Measurements from ENCODE around the gene PRIMA1. TPM values are rescaled to one million over a fixed set of nuclear protein-coding genes. Genes with fewer than 3 reads are reported as not detected.

Gene PRIMA1
- total RNA-seq, 1 donor from 2014 or later: 1.9 TPM

GRCh38 chr14:93700928-93701327, 87.4 kb downstream of the PRIMA1 start:
- Histone ChIP-seq H3K4me1 (no peaks in the 10 kb centered on the region), H3K9me3 (no peaks in the 10 kb centered on the region), H3K36me3 (no peaks in the 10 kb centered on the region), H3K27ac (no peak overlapping the region), H3K27me3 (no peaks in the 10 kb centered on the region), H3K4me3 (no peak overlapping the region)
- DNase-seq: no peak
- ATAC-seq: no peak
- TF ChIP-seq CTCF (IDR thresholded peaks at IDR 0.05): no peak
- intact Hi-C loops (cut with DNase I): no loop called here

DNA sequence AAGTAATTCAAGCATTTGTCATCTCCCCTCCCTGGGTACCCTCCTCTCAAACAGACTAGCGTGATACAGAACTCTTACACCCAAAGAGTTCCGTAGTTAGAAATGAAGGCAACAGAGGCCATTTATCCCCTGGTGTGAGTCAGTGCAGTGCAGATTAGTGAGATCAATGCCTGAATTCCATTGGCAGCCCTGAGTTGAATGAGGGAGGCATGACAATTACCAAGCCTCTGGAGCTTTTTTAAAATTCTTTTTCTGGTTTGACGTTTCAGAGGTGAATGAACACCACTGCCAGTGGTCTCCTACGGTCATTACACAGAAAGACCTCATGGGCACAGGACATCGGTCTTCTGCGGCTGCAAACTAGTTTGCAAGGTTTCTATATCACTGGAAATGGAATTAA, 94.4 kb downstream of the PRIMA1 start:
- intact Hi-C loops (cut with DNase I): no loop called here
- no peaks in the 10 kb centered on the region for H3K27me3 ChIP-seq
- H3K36me3 ChIP-seq: no peaks in the 10 kb centered on the region
- H3K4me3 ChIP-seq: no peak overlapping the region
- no peaks in the 10 kb centered on the region for H3K4me1 ChIP-seq
- no peaks in the 10 kb centered on the region for H3K9me3 ChIP-seq
- no peak overlapping the region for H3K27ac ChIP-seq
- DNase-seq (no peak), ATAC-seq (no peak)
- no peak for TF ChIP-seq CTCF (IDR thresholded peaks at IDR 0.05)

DNA sequence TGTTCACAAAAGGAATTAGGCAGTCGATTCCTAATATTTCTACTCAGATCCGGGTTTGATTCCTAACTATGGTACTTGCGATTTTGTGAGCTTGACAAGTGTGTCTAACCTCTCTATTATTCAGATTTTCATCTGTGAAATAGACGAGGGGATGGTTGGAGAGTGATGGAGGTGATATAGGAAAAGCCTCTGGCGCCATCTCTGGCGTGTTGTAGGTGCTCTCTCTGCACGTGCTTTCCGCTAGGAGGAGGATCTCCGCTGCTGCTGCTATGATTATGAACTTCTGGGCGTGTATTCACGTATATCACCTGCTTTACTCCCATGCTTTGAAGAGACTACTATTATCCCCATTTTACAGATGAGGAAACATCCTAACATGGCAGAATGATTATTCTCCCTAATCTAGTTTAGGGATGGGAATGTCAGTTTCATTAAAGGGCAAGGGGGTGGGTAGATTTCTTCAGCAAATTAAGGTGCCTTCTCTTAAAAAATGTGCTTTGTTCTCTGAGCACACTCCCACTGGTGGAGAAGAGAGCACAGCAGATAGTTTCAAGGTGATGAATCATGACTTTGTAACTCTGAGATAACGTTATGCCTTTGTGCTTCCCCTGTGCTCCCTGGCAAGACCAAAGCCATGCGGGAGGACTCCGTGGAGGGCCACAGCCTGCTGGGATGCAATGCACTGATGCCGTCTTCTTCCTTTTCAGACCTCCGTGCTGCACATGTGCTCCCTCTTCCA, 97.1 kb downstream of the PRIMA1 start:
- Histone ChIP-seq H3K4me1 (no peaks in the 10 kb centered on the region), H3K27me3 (peaks cover 7% of the 10 kb centered on the region), H3K27ac (no peak overlapping the region), H3K36me3 (no peaks in the 10 kb centered on the region), H3K9me3 (no peaks in the 10 kb centered on the region), H3K4me3 (no peak overlapping the region)
- TF ChIP-seq CTCF (IDR thresholded peaks at IDR 0.05): no peak
- DNase-seq (no peak), ATAC-seq (no peak)
- intact Hi-C loops (cut with DNase I): no loop called here

DNA sequence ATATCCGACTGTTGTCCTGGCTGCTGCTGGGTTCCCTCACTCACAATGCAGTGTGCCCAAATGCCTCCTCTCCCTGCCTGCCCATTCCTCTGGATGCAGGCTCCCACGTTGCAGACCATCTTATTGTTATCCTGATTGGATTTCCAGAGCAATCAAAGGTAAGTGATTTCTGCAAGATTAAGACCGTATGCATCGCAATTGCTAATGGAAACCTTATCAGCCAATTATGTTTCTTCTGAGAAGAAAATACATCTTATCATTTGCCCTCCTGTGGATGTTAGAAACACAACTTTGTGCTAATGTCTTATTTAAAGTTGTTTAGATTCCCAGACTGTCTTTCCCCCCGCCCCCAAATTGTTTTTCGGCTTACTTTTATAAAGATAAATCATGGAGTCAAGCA, 98.1 kb downstream of the PRIMA1 start:
- ATAC-seq (no peak), DNase-seq (no peak)
- intact Hi-C loops (cut with DNase I): no loop called here
- Histone ChIP-seq H3K27ac (no peak overlapping the region), H3K27me3 (peaks cover 7% of the 10 kb centered on the region), H3K4me1 (no peaks in the 10 kb centered on the region), H3K4me3 (no peak overlapping the region), H3K9me3 (no peaks in the 10 kb centered on the region), H3K36me3 (no peaks in the 10 kb centered on the region)
- TF ChIP-seq CTCF (IDR thresholded peaks at IDR 0.05): no peak

DNA sequence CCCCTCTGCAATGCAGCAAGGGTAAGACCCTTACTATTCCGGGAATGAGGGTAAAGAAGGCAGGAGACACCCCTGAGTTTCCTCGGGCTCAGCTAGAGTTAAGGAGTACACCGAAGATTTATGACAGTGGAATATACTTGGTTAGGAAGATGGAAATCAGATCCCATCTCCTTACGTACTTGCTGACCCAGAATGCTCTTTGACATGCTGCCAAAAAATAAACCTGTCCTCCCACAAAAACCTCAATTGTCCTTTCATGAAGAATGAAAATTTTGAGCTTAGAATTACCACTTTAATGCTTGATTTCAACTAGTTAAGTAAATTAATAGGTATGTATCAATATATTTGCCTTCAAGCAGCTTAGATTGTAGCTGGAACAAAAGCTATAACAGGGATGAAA, 99.5 kb downstream of the PRIMA1 start:
- no peak for ATAC-seq
- intact Hi-C loops (cut with DNase I): no loop called here
- Histone ChIP-seq H3K4me3 (no peak overlapping the region), H3K27me3 (peaks cover 7% of the 10 kb centered on the region), H3K4me1 (no peaks in the 10 kb centered on the region), H3K9me3 (no peaks in the 10 kb centered on the region), H3K36me3 (no peaks in the 10 kb centered on the region), H3K27ac (no peak overlapping the region)
- DNase-seq: no peak
- TF ChIP-seq CTCF (IDR thresholded peaks at IDR 0.05): no peak

DNA sequence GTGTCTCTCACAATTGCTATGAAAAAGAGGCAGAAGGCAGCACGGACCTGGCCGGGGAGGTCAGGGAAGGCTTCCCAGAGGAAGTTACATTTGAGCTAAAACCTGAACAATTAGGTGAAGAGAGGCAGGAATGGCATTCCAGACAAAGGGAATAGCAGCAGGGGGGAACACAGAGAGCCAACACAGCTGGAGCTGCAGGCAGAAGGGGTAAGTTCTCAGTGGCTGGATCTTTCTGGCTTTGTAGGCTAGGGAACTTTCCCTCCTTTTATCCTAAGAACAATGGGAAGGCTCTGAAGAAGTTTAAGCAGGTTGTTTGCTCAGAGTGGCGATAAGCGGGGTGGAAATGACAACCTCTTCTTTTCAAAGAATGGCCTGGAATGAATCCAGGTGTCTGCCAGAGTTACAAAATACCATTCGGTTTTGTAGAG, 100.0 kb downstream of the PRIMA1 start:
- DNase-seq: no peak
- H3K27me3 ChIP-seq: peaks cover 7% of the 10 kb centered on the region
- no peak overlapping the region for H3K4me3 ChIP-seq
- no peaks in the 10 kb centered on the region for H3K9me3 ChIP-seq
- no peak overlapping the region for H3K27ac ChIP-seq
- H3K36me3 ChIP-seq: no peaks in the 10 kb centered on the region
- no peak for ATAC-seq
- no peak for TF ChIP-seq CTCF (IDR thresholded peaks at IDR 0.05)
- intact Hi-C loops (cut with DNase I): no loop called here
- H3K4me1 ChIP-seq: no peaks in the 10 kb centered on the region
